ENCODE results near the gene CHST4. TPM values are rescaled to one million over a fixed set of nuclear protein-coding genes. Genes with fewer than 3 reads are reported as not detected.
"Not testable (repeated sequence)": the region's sequence is repeated elsewhere in the genome, so short reads cannot be mapped to it uniquely, and the experiment has no call there.

Gene CHST4
- polyA plus RNA-seq, 1 donor from 2014 or later, result not detected

DNA sequence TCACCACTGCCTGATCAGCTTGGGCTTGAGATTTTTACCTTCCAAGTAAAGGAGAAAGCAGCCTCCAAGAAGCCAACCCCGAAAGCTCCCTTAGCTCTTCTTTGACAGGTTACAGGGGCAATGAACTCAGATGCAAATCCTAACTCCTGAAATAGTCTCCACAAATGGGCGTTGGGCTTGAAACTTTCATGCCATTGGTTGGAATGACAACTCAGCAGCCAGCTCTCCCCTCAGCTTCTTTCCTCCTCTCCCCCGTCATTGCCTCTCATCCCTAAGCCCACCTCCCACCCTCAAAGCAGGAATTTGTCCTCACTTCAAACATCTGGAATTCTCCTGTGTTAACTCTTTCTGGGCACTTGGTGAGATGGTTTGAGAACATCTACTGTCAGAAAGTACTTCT is 50.7 kb downstream of the CHST4 start, which contains the start of gene TAT:
TSS of gene TAT (minus strand) at position 122 of the 400 bp plus-strand sequence. CDS start 677 bp downstream, outside the sequence.
- TF ChIP-seq, protein P1, sequence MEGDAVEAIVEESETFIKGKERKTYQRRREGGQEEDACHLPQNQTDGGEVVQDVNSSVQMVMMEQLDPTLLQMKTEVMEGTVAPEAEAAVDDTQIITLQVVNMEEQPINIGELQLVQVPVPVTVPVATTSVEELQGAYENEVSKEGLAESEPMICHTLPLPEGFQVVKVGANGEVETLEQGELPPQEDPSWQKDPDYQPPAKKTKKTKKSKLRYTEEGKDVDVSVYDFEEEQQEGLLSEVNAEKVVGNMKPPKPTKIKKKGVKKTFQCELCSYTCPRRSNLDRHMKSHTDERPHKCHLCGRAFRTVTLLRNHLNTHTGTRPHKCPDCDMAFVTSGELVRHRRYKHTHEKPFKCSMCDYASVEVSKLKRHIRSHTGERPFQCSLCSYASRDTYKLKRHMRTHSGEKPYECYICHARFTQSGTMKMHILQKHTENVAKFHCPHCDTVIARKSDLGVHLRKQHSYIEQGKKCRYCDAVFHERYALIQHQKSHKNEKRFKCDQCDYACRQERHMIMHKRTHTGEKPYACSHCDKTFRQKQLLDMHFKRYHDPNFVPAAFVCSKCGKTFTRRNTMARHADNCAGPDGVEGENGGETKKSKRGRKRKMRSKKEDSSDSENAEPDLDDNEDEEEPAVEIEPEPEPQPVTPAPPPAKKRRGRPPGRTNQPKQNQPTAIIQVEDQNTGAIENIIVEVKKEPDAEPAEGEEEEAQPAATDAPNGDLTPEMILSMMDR (IDR thresholded peaks at IDR 0.05; ENCODE audit: poor library complexity, severe bottlenecking), result no peak
- TF ChIP-seq POLR2AphosphoS5 (IDR thresholded peaks at IDR 0.05), result no peak
- TF ChIP-seq MXI1 (conservative IDR thresholded peaks at IDR 0.05; ENCODE audit: poor library complexity, severe bottlenecking), result no peak
- TF ChIP-seq RAD21 (conservative IDR thresholded peaks at IDR 0.05), result no peak
- no peak for TF ChIP-seq SMC3 (conservative IDR thresholded peaks at IDR 0.05; ENCODE audit: poor library complexity)
- TF ChIP-seq TAF1 (IDR thresholded peaks at IDR 0.05; ENCODE audit: low read depth), result no peak
- no peak for TF ChIP-seq EP300 (conservative IDR thresholded peaks at IDR 0.05; ENCODE audit: poor library complexity, severe bottlenecking)
- TF ChIP-seq EZH2 (IDR thresholded peaks at IDR 0.05; ENCODE audit: borderline replicate concordance, insufficient read depth, low read length, poor library complexity, severe bottlenecking), result no peak
- TF ChIP-seq REST (IDR thresholded peaks at IDR 0.05; ENCODE audit: borderline replicate concordance), result no peak
- Histone ChIP-seq H3K36me3 (ENCODE audit: insufficient read depth, low read length) (no peaks in the 10 kb centered on the region), H3K4me2 (ENCODE audit: low read length) (no peak within 1 kb of the TSS), H3K9me2 (ENCODE audit: insufficient read depth, low read length) (no peaks in the 10 kb centered on the region), H3F3A (ENCODE audit: insufficient read depth, low read length, poor library complexity, severe bottlenecking) (no peaks in the 10 kb centered on the region), H3K4me3 (ENCODE audit: low read length) (no peak within 1 kb of the TSS), H2AFZ (ENCODE audit: low read depth, low read length) (no peak within 1 kb of the TSS), H3K9me3 (ENCODE audit: low read length) (no peaks in the 10 kb centered on the region), H3K27ac (ENCODE audit: low read length) (no peak within 1 kb of the TSS), H4K20me1 (ENCODE audit: insufficient read depth) (no peaks in the 10 kb centered on the region), H3K9ac (ENCODE audit: low read length) (no peak within 1 kb of the TSS), H3K79me2 (replicated peaks; ENCODE audit: insufficient read depth, low read length) (no peaks in the 10 kb centered on the region), H3K27me3 (ENCODE audit: insufficient read depth, low read depth, low read length) (no peaks in the 10 kb centered on the region)

DNA sequence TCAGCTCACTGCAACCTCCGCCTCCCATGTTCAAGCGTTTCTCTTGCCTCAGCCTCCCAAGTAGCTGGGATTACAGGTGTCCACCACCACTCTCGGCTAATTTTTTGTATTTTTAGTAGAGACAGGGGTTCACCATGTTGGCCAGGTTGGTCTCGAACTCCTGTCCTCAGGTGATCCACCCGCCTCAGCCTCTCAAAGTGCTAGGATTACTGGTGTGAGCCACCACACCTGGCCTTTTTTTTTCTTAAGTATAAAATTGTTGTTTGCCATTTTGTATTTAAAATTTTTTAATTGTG is 56.3 kb downstream of the CHST4 start:
- not testable (repeated sequence) for H3K9me3 ChIP-seq (ENCODE audit: low read length); H3K9ac ChIP-seq (ENCODE audit: low read length); H3K36me3 ChIP-seq (ENCODE audit: insufficient read depth, low read length); H3K79me2 ChIP-seq (replicated peaks; ENCODE audit: insufficient read depth, low read length); H3K9me2 ChIP-seq (ENCODE audit: insufficient read depth, low read length); H3K27ac ChIP-seq (ENCODE audit: low read length); H3K4me3 ChIP-seq (ENCODE audit: low read length); H3K27me3 ChIP-seq (ENCODE audit: insufficient read depth, low read depth, low read length); H4K20me1 ChIP-seq (ENCODE audit: insufficient read depth); H3F3A ChIP-seq (ENCODE audit: insufficient read depth, low read length, poor library complexity, severe bottlenecking); H3K4me2 ChIP-seq (ENCODE audit: low read length); H2AFZ ChIP-seq (ENCODE audit: low read depth, low read length)

Data from neural cell (in vitro differentiated cells).